ENCODE results near the gene PYROXD2.

PYROXD2 gene

GRCh38 chr10:98420786-98421185 is 5.8 kb upstream of the PYROXD2 start:
- no peak for TF ChIP-seq CTCF (IDR thresholded peaks at IDR 0.05)
- H3K27ac ChIP-seq: no peak overlapping the region
- H3K9me3 ChIP-seq (ENCODE audit: control insufficient read depth, low read length): no peaks in the 10 kb centered on the region
- no peaks in the 10 kb centered on the region for H3K27me3 ChIP-seq (ENCODE audit: control insufficient read depth, insufficient read depth, low read length)
- H3K36me3 ChIP-seq (ENCODE audit: control insufficient read depth, insufficient read depth, low read length): no peaks in the 10 kb centered on the region
- H3K79me2 ChIP-seq: no peaks in the 10 kb centered on the region
- no peak overlapping the region for H2AFZ ChIP-seq
- no peak overlapping the region for H3K4me3 ChIP-seq (ENCODE audit: low read depth, low read length)
- H3K9ac ChIP-seq: no peak overlapping the region
- H3K4me2 ChIP-seq (ENCODE audit: low read length): no peak overlapping the region
- H3K4me1 ChIP-seq: no peaks in the 10 kb centered on the region

- Histone ChIP-seq H3K4me2 (ENCODE audit: low read length) (no peak overlapping the region), H2AFZ (no peak overlapping the region), H3K9me3 (ENCODE audit: control insufficient read depth, low read length) (no peaks in the 10 kb centered on the region), H3K27ac (no peak overlapping the region), H3K79me2 (no peaks in the 10 kb centered on the region), H3K9ac (no peak overlapping the region), H3K4me1 (peaks cover 6% of the 10 kb centered on the region), H3K4me3 (ENCODE audit: low read depth, low read length) (no peak overlapping the region), H3K27me3 (ENCODE audit: control insufficient read depth, insufficient read depth, low read length) (no peaks in the 10 kb centered on the region), H3K36me3 (ENCODE audit: control insufficient read depth, insufficient read depth, low read length) (no peaks in the 10 kb centered on the region)
- TF ChIP-seq CTCF (IDR thresholded peaks at IDR 0.05): no peak
These were observed 4.7 kb upstream of the PYROXD2 start for GRCh38 chr10:98419469-98420261.

- Histone ChIP-seq H2AFZ (no peak overlapping the region), H3K9ac (no peak overlapping the region), H3K4me3 (ENCODE audit: low read depth, low read length) (no peak overlapping the region), H3K27ac (no peak overlapping the region), H3K79me2 (no peaks in the 10 kb centered on the region), H3K27me3 (ENCODE audit: control insufficient read depth, insufficient read depth, low read length) (no peaks in the 10 kb centered on the region), H3K4me1 (peaks cover 12% of the 10 kb centered on the region), H3K9me3 (ENCODE audit: control insufficient read depth, low read length) (no peaks in the 10 kb centered on the region), H3K36me3 (ENCODE audit: control insufficient read depth, insufficient read depth, low read length) (no peaks in the 10 kb centered on the region), H3K4me2 (ENCODE audit: low read length) (no peak overlapping the region)
- no peak for TF ChIP-seq CTCF (IDR thresholded peaks at IDR 0.05)
These were observed 3.9 kb upstream of the PYROXD2 start for GRCh38 chr10:98418665-98419468.

- H3K4me1 ChIP-seq: peaks cover 12% of the 10 kb centered on the region
- no peak overlapping the region for H3K4me3 ChIP-seq (ENCODE audit: low read depth, low read length)
- H3K9me3 ChIP-seq (ENCODE audit: control insufficient read depth, low read length): no peaks in the 10 kb centered on the region
- no peak overlapping the region for H3K4me2 ChIP-seq (ENCODE audit: low read length)
- no peak overlapping the region for H3K9ac ChIP-seq
- no peak overlapping the region for H2AFZ ChIP-seq
- no peak for TF ChIP-seq CTCF (IDR thresholded peaks at IDR 0.05)
- H3K36me3 ChIP-seq (ENCODE audit: control insufficient read depth, insufficient read depth, low read length): no peaks in the 10 kb centered on the region
- no peaks in the 10 kb centered on the region for H3K79me2 ChIP-seq
- H3K27ac ChIP-seq: no peak overlapping the region
- H3K27me3 ChIP-seq (ENCODE audit: control insufficient read depth, insufficient read depth, low read length): no peaks in the 10 kb centered on the region
These were observed 3.1 kb upstream of the PYROXD2 start for GRCh38 chr10:98417973-98418664.
